B cell (primary cell): ENCODE measurements around the gene PLD1. TPM values are rescaled to one million over a fixed set of nuclear protein-coding genes. Genes with fewer than 3 reads are reported as not detected.

Source experiments
- ATAC-seq: fragments of 200-7000 bp; cut with Tn5 transposase; one replicate; pipeline ENCODE4 v1.10.0; 2021; ENCODE audit warnings: low read depth, mild to moderate bottlenecking, moderate number of reproducible peaks, moderate library complexity
- CTCF ChIA-PET: fragments of 350-600 bp; sonication (Branson Sonifier 250); formaldehyde crosslinking; loops from one replicate; lab custom pipeline; 2021; ENCODE audit warnings: antibody characterized with exemption, inconsistent platforms; lab: Charles Lee
- POLR2A ChIA-PET: fragments of 350-600 bp; sonication (Branson Sonifier 250); formaldehyde crosslinking; loops from one replicate; lab custom pipeline; 2021; ENCODE audit warnings: antibody characterized with exemption; lab: Charles Lee
- DNase-seq: peaks from one replicate; pipeline ENCODE4 v3.0.0; 2013
- H2AFZ ChIP-seq: 2 replicates; pipeline ENCODE4 v1.6.1; 2012; ENCODE audit warnings: mild to moderate bottlenecking, low read depth, low read length; ENCODE audit not compliant: insufficient read depth, poor library complexity, severe bottlenecking
- H3K27ac ChIP-seq, 2 donors: 1 replicate in 1 of 2; 2 replicates in 1 of 2; pipeline ENCODE4 v1.5.1; 2012 to 2013; ENCODE audit warnings: low read length in 2 of 2, mild to moderate bottlenecking in 2 of 2, moderate library complexity in 1 of 2
- H3K27me3 ChIP-seq, 4 experiments: fragments of 200-600 bp in 1 of 4; sonication (generic) in 1 of 4; replicated peaks in 1 of 4; 1 replicate in 2 of 4; 2 replicates in 2 of 4; pipeline versions ENCODE4 v1.6.1 to v1.7.0; 2013 to 2016; ENCODE audit warnings: low read length in 3 of 4, mild to moderate bottlenecking in 2 of 4, mixed read lengths in 1 of 4, moderate library complexity in 1 of 4; ENCODE audit not compliant: insufficient read depth in 4 of 4, control insufficient read depth in 3 of 4; ENCODE audit errors: control extremely low read depth in 1 of 4
- H3K36me3 ChIP-seq, 2 experiments: replicated peaks in 1 of 2; 1 replicate in 1 of 2; 2 replicates in 1 of 2; pipeline versions ENCODE4 v1.6.1 to v1.7.1; 2013; ENCODE audit warnings: low read length in 1 of 2; ENCODE audit not compliant: insufficient read depth in 2 of 2, control insufficient read depth in 1 of 2; ENCODE audit errors: control extremely low read depth in 1 of 2, extremely low read depth in 1 of 2
- H3K4me1 ChIP-seq, 2 donors: fragments of 200-600 bp in 1 of 2; sonication (generic) in 1 of 2; 1 replicate in 1 of 2; 2 replicates in 1 of 2; pipeline versions ENCODE4 v1.5.1 to v1.6.1; 2013 to 2017; ENCODE audit warnings: low read length in 2 of 2; ENCODE audit not compliant: control insufficient read depth in 2 of 2, insufficient read depth in 2 of 2
- H3K4me2 ChIP-seq: replicated peaks from 2 replicates; pipeline ENCODE3; 2012; ENCODE audit warnings: mild to moderate bottlenecking, low read depth, low read length; ENCODE audit not compliant: poor library complexity, severe bottlenecking
- H3K4me3 ChIP-seq, 5 experiments: fragments of 200-600 bp in 1 of 5; sonication (generic) in 1 of 5; 1 replicate in 3 of 5; 2 replicates in 2 of 5; pipeline versions ENCODE4 v1.5.1 to v1.7.0; 2011 to 2016; ENCODE audit warnings: low read length in 4 of 5, mild to moderate bottlenecking in 4 of 5, low read depth in 2 of 5, control low read depth in 1 of 5, moderate library complexity in 1 of 5; ENCODE audit not compliant: insufficient read depth in 1 of 5; ENCODE audit errors: control extremely low read depth in 1 of 5, extremely low read depth in 1 of 5
- H3K79me2 ChIP-seq: fragments of 200-600 bp; sonication (generic); one replicate; pipeline ENCODE4 v1.6.0; 2016; ENCODE audit warnings: low read length; ENCODE audit not compliant: control insufficient read depth, insufficient read depth
- H3K9ac ChIP-seq: fragments of 200-600 bp; sonication (generic); 2 replicates; pipeline ENCODE4 v1.6.1; 2017; ENCODE audit warnings: mild to moderate bottlenecking, low read length, moderate library complexity
- H3K9me3 ChIP-seq, 3 donors: one replicate each; pipeline versions ENCODE4 v1.6.1 to v1.7.1; 2013; ENCODE audit warnings: low read length in 2 of 3; ENCODE audit not compliant: control insufficient read depth in 2 of 3, insufficient read depth in 1 of 3; ENCODE audit errors: control extremely low read depth in 1 of 3
- H4K20me1 ChIP-seq: 2 replicates; pipeline ENCODE4 v1.6.0; 2012; ENCODE audit warnings: mild to moderate bottlenecking, low read length; ENCODE audit not compliant: insufficient read depth, control insufficient read depth, poor library complexity, severe bottlenecking
- H3K27ac Mint-ChIP-seq: one replicate; pipeline ENCODE4 v1.8.0; 2021; ENCODE audit warnings: mixed read lengths
- H3K27me3 Mint-ChIP-seq: one replicate; pipeline ENCODE4 v1.8.0; 2021; ENCODE audit warnings: mixed read lengths
- H3K4me1 Mint-ChIP-seq: one replicate; pipeline ENCODE4 v1.8.0; 2021; ENCODE audit warnings: mixed read lengths
- H3K4me3 Mint-ChIP-seq: one replicate; pipeline ENCODE4 v1.8.0; 2021; ENCODE audit warnings: mixed read lengths
- H3K9me3 Mint-ChIP-seq: one replicate; pipeline ENCODE4 v1.8.0; 2022; ENCODE audit warnings: mixed read lengths; ENCODE audit not compliant: insufficient read depth
- CTCF ChIP-seq: fragments of 200-600 bp; IDR thresholded peaks from one replicate; pipeline ENCODE4 v1.8.0; 2022; ENCODE audit warnings: antibody characterized with exemption, mild to moderate bottlenecking
- EZH2 ChIP-seq: IDR thresholded peaks from 2 replicates; pipeline ENCODE4 v1.6.1; 2012; ENCODE audit warnings: borderline replicate concordance, low read depth, mild to moderate bottlenecking, moderate library complexity, low read length; ENCODE audit not compliant: insufficient read depth, poor library complexity, severe bottlenecking
- WGBS: methylation state at CpG from one replicate; pipeline ENCODE4 v1.1.5; 2013; ENCODE audit warnings: missing lambda C conversion rate; ENCODE audit not compliant: insufficient coverage; 5-methylcytosine and 5-hydroxymethylcytosine counted together
- intact Hi-C: fragments of 100-400 bp; cut with micrococcal nuclease; formaldehyde crosslinking; loops from one replicate; pipeline ENCODE4 v1.10.0; 2022
- polyA plus RNA-seq: library from polyadenylated mRNA; depleted of rRNA; stranded (reverse); fragments of >200 nt; gene quantifications from 2 replicates; pipeline ENCODE4 v1.2.3, GENCODE V29; 2012
- total RNA-seq, 2 donors: library from RNA; stranded (reverse); fragments of 120-200 nt in 1 of 2; gene quantifications; 1 replicate in 1 of 2; 2 replicates in 1 of 2; pipeline versions ENCODE4 v1.2.3 to v1.2.4, GENCODE V29; 2013 to 2022

Gene PLD1
- total and polyA plus RNA-seq, 2 donors (not counting 1 experiment from before 2014, with no cell fraction given) = 0.24 to 0.52 TPM

DNA sequence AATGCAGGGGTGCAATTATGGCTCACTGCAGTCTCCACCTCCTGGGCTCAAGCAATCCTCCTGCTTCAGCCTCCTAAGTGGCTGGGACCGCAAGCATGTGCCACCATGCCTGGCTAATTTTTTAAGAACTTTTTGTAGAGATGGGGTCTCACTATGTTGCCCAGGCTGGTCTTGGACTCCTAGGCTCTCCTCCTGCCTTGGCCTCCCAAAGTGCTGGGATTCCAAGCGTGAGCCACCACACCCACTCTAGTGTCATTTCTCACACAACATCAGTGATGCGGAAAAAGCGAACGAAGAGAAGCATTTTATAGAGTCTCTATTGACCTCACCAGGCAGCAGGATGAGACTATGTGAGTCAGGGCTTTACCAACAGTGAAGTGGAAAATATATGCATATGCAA, 137.7 kb downstream of the PLD1 start:
- ChIA-PET CTCF (no interaction called here), POLR2A (no interaction called here)
- Mint-ChIP-seq H3K27ac (no peak overlapping the region), H3K4me3 (no peak overlapping the region), H3K9me3 (no peaks in the 10 kb centered on the region), H3K27me3 (no peaks in the 10 kb centered on the region), H3K4me1 (no peaks in the 10 kb centered on the region)
- no peaks in the 10 kb centered on the region for H3K27me3 ChIP-seq
- no peak overlapping the region for H3K4me2 ChIP-seq
- H3K9me3 ChIP-seq = no peaks in the 10 kb centered on the region
- H3K36me3 ChIP-seq = no peaks in the 10 kb centered on the region
- no peaks in the 10 kb centered on the region for H4K20me1 ChIP-seq
- whole genome bisulfite sequencing = no CpG with 5 or more reads among the region's 5 CpGs
- no peak for DNase-seq
- TF ChIP-seq EZH2 (no peak), CTCF (no peak)
- no peak for ATAC-seq
- intact Hi-C loops = no loop called here
- H3K4me3 ChIP-seq = no peak overlapping the region
- H3K27ac ChIP-seq = no peak overlapping the region
- no peak overlapping the region for H2AFZ ChIP-seq
- H3K79me2 ChIP-seq = no peaks in the 10 kb centered on the region
- H3K4me1 ChIP-seq = no peaks in the 10 kb centered on the region
- H3K9ac ChIP-seq = no peak overlapping the region

- ChIA-PET CTCF (no interaction called here), POLR2A (no interaction called here)
- Histone ChIP-seq H3K79me2 (no peaks in the 10 kb centered on the region), H3K27me3 (no peaks in the 10 kb centered on the region), H3K4me1 (no peaks in the 10 kb centered on the region), H2AFZ (no peak overlapping the region), H3K9ac (no peak overlapping the region), H3K4me2 (no peak overlapping the region), H3K4me3 (no peak overlapping the region), H3K36me3 (no peaks in the 10 kb centered on the region), H4K20me1 (no peaks in the 10 kb centered on the region), H3K9me3 (no peaks in the 10 kb centered on the region), H3K27ac (no peak overlapping the region)
- ATAC-seq (no peak), DNase-seq (no peak)
- Mint-ChIP-seq H3K4me1 (no peaks in the 10 kb centered on the region), H3K27me3 (no peaks in the 10 kb centered on the region), H3K9me3 (no peaks in the 10 kb centered on the region), H3K4me3 (no peak overlapping the region), H3K27ac (no peak overlapping the region)
- intact Hi-C loops = no loop called here
- no peak for TF ChIP-seq EZH2
- no peak for TF ChIP-seq CTCF
- 100% methylated on average over 1 of the region's 3 CpGs for WGBS
Measured at GRCh38 chr3:171672124-171672523, 138.2 kb downstream of the PLD1 start.
